OCI-LY1 (cell line): ENCODE results near the gene CBX7.

Source experiments
- H2AFZ ChIP-seq: fragments of 200-600 bp; sonication (generic), shearing (Covaris generic); 2 replicates; pipeline ENCODE4 v1.6.0; 2014; ENCODE audit warnings: antibody characterized with exemption, mild to moderate bottlenecking, low read length
- H3F3A ChIP-seq: fragments of 200-600 bp; sonication (generic), shearing (Covaris generic); 2 replicates; pipeline ENCODE4 v1.6.0; 2014; ENCODE audit warnings: mild to moderate bottlenecking, antibody characterized with exemption, low read length, moderate library complexity; ENCODE audit not compliant: insufficient read depth
- H3K27ac ChIP-seq: fragments of 200-600 bp; sonication (generic); 2 replicates; pipeline ENCODE4 v1.5.1; 2014; ENCODE audit warnings: low read length, mixed run types, mild to moderate bottlenecking, low read depth; ENCODE audit not compliant: poor library complexity, severe bottlenecking
- H3K27me3 ChIP-seq: fragments of 200-600 bp; sonication (generic); 2 replicates; pipeline ENCODE4 v1.6.0; 2014; ENCODE audit warnings: antibody characterized with exemption, mild to moderate bottlenecking, low read length, moderate library complexity; ENCODE audit not compliant: insufficient read depth
- H3K36me3 ChIP-seq: fragments of 200-600 bp; sonication (generic); 2 replicates; pipeline ENCODE4 v1.6.1; 2014; ENCODE audit warnings: mild to moderate bottlenecking, antibody characterized with exemption, low read length, moderate library complexity, mixed read lengths; ENCODE audit not compliant: insufficient read depth
- H3K4me1 ChIP-seq: fragments of 200-600 bp; sonication (generic); 2 replicates; pipeline ENCODE4 v1.5.1; 2014; ENCODE audit warnings: mild to moderate bottlenecking, low read length, moderate library complexity; ENCODE audit not compliant: insufficient read depth, severe bottlenecking
- H3K4me2 ChIP-seq: fragments of 200-600 bp; sonication (generic), shearing (Covaris generic); 2 replicates; pipeline ENCODE4 v1.6.1; 2014; ENCODE audit warnings: low read length
- H3K4me3 ChIP-seq: fragments of 200-600 bp; sonication (generic); 2 replicates; pipeline ENCODE4 v1.5.1; 2014; ENCODE audit warnings: low read length, low read depth, mild to moderate bottlenecking, mixed read lengths; ENCODE audit not compliant: poor library complexity, severe bottlenecking
- H3K79me2 ChIP-seq: fragments of 200-600 bp; shearing (Covaris generic); 2 replicates; pipeline ENCODE4 v1.6.1; 2016; ENCODE audit warnings: mixed run types, low read length, mixed read lengths; ENCODE audit not compliant: insufficient read depth
- H3K9ac ChIP-seq: fragments of 200-600 bp; sonication (generic), shearing (Covaris generic); 2 replicates; pipeline ENCODE4 v1.6.1; 2014; ENCODE audit warnings: mild to moderate bottlenecking, low read length, mixed read lengths
- H3K9me2 ChIP-seq: fragments of 200-600 bp; sonication (generic), shearing (Covaris generic); 2 replicates; pipeline ENCODE4 v1.6.1; 2014; ENCODE audit warnings: low read depth, mild to moderate bottlenecking, low read length, mixed read lengths
- H3K9me3 ChIP-seq: fragments of 200-600 bp; shearing (Covaris generic); 2 replicates; pipeline ENCODE4 v1.6.1; 2014; ENCODE audit warnings: low read length, mixed read lengths
- H4K20me1 ChIP-seq: fragments of 200-600 bp; sonication (generic), shearing (Covaris generic); 2 replicates; pipeline ENCODE4 v1.6.0; 2016; ENCODE audit warnings: mild to moderate bottlenecking, low read length; ENCODE audit not compliant: insufficient read depth
- EZH2 ChIP-seq: fragments of 200-600 bp; sonication (generic), shearing (Covaris generic); IDR thresholded peaks from 2 replicates; pipeline ENCODE4 v1.8.0; 2017; ENCODE audit warnings: borderline replicate concordance, mixed run types, mild to moderate bottlenecking, antibody characterized with exemption, low read length, moderate library complexity, mixed read lengths
- TF ChIP-seq, protein P1 (sequence below): fragments of 200-600 bp; sonication (generic), shearing (Covaris generic); IDR thresholded peaks from 2 replicates; pipeline ENCODE4 v1.5.1; 2017; ENCODE audit warnings: mild to moderate bottlenecking, antibody characterized with exemption, low read length, moderate library complexity, mixed read lengths

The CBX7 gene

GRCh38 chr22:39171623-39172264, 19.3 kb upstream of the CBX7 start:
- no peaks in the 10 kb centered on the region for H3K9me2 ChIP-seq
- peaks cover 6% of the 10 kb centered on the region; the same call in 1 of the 2 replicates for H3K27me3 ChIP-seq
- H3K4me2 ChIP-seq: peak overlapping the region; percentile 50
- H3K36me3 ChIP-seq: no peaks in the 10 kb centered on the region
- no peaks in the 10 kb centered on the region for H3F3A ChIP-seq
- no peaks in the 10 kb centered on the region for H3K9me3 ChIP-seq
- H4K20me1 ChIP-seq: no peaks in the 10 kb centered on the region
- H3K4me3 ChIP-seq: peak overlapping the region; percentile 20
- peaks cover 36% of the 10 kb centered on the region for H3K4me1 ChIP-seq
- H3K79me2 ChIP-seq: no peaks in the 10 kb centered on the region
- peak overlapping the region; percentile 35; the same call in 1 of the 2 replicates for H3K9ac ChIP-seq
- no peak overlapping the region for H2AFZ ChIP-seq
- peak overlapping the region; percentile 79 for H3K27ac ChIP-seq
- TF ChIP-seq, protein P1, sequence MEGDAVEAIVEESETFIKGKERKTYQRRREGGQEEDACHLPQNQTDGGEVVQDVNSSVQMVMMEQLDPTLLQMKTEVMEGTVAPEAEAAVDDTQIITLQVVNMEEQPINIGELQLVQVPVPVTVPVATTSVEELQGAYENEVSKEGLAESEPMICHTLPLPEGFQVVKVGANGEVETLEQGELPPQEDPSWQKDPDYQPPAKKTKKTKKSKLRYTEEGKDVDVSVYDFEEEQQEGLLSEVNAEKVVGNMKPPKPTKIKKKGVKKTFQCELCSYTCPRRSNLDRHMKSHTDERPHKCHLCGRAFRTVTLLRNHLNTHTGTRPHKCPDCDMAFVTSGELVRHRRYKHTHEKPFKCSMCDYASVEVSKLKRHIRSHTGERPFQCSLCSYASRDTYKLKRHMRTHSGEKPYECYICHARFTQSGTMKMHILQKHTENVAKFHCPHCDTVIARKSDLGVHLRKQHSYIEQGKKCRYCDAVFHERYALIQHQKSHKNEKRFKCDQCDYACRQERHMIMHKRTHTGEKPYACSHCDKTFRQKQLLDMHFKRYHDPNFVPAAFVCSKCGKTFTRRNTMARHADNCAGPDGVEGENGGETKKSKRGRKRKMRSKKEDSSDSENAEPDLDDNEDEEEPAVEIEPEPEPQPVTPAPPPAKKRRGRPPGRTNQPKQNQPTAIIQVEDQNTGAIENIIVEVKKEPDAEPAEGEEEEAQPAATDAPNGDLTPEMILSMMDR: no peak
- TF ChIP-seq EZH2: no peak

DNA sequence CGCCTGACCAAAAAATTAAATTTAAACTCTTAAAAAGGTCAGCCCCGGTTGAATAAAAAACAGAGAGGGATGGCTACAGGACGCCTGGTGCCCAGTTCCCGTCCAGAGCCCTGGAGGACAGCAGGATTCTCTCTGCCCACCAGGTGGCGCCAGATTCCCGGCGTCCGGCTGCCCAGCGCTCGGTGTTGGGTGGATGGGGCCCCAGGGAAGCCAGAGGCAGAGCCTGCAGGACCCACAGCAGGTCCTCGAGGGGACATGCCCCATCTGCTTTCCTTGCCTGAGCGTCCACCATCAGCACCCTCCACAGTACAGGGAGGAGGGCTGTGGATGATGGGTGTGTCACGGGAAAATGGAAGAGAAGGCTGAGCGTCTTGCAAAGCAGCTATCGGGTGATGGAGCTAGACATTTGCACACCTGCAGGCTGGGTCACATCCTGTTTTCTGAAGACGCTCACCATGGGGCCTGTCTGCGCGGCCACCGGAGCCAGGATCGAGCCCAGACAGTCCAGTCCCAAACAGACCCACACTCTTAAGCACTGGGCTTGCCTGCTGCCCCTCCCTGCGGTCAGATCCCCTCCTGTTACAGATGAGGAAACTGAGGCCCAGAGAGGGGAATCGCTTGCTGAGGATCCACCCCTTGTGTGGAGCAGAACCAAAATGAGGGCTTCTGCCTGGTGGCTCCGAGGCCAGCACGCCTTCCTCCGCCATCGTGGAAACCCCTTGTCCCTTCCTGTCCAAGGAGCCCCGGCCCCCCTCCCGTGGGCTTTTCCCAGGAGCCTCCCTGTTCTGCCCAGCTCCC, 18.5 kb upstream of the CBX7 start:
- Histone ChIP-seq H3K79me2 (no peaks in the 10 kb centered on the region), H4K20me1 (no peaks in the 10 kb centered on the region), H3K9me3 (no peaks in the 10 kb centered on the region), H3K4me3 (peak overlapping the region; percentile 20), H3K9me2 (no peaks in the 10 kb centered on the region), H3K27me3 (peaks cover 6% of the 10 kb centered on the region; the same call in 1 of the 2 replicates), H3K9ac (peak overlapping the region; percentile 35; the same call in 1 of the 2 replicates), H3K4me1 (peaks cover 36% of the 10 kb centered on the region), H2AFZ (no peak overlapping the region), H3F3A (no peaks in the 10 kb centered on the region), H3K4me2 (peak overlapping the region; percentile 50), H3K36me3 (no peaks in the 10 kb centered on the region), H3K27ac (peak overlapping the region; percentile 79)
- TF ChIP-seq EZH2: no peak
- TF ChIP-seq, protein P1: peak; percentile 98

GRCh38 chr22:39169797-39170466, 17.5 kb upstream of the CBX7 start:
- TF ChIP-seq, protein P1: no peak
- no peak for TF ChIP-seq EZH2
- Histone ChIP-seq H3K27ac (no peak overlapping the region), H3F3A (no peaks in the 10 kb centered on the region), H3K36me3 (no peaks in the 10 kb centered on the region; the same call in 1 of the 2 replicates), H3K4me3 (no peak overlapping the region), H3K4me1 (peaks cover 34% of the 10 kb centered on the region), H3K79me2 (no peaks in the 10 kb centered on the region), H3K9ac (no peak overlapping the region), H3K4me2 (no peak overlapping the region), H3K9me2 (no peaks in the 10 kb centered on the region), H3K9me3 (no peaks in the 10 kb centered on the region), H3K27me3 (peaks cover 6% of the 10 kb centered on the region; the same call in 1 of the 2 replicates), H2AFZ (no peak overlapping the region), H4K20me1 (no peaks in the 10 kb centered on the region)
